ENCODE data around the gene NDRG2. TPM values are rescaled to one million over a fixed set of nuclear protein-coding genes. Genes with fewer than 3 reads are reported as not detected.

Gene NDRG2
- total and polyA plus RNA-seq, 9 of the 15 experiments (the other 6 are each of a cell fraction or from before 2014, with no cell fraction given) = 10.1 to 105 (median 41.0) TPM

DNA sequence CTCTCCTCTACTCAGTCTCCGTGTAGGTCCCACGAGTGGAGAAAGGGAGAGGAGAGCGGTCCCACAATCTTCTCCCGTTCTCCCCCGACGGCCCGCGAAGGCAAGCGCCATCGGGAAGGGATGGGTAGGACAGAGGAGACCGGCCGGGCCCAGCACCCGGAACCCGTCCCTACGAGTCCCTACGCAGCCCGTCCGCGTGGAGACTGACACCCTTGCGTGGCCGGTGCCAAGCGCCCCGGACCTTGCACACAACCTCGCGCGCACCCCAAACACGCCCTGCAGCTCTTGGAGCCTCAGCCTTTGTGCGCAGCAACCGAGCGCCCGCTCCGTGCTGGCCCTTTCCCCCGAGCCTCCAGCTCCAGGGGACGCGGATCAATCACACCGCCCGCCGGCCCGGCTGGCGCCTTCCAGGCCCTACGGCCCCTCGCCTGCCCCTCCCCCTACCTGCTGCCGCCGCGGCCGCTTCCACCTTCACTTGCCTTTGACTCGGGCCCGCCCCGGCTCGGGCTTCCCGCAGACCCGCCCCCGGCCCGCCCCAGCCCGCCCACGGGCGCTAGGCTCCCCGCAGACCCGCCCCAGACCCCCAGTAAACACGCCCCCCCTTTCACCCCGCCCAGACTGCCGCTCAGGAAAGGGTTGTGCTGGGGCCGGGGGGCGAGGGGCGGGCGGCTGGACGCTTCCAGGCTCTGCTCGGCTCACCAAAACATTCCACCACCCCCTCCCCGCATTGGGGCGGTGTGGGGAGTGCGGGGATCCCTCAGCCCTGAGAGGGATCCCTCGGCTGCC is at the start of gene NDRG2 (continued):
- TF ChIP-seq, protein P1, sequence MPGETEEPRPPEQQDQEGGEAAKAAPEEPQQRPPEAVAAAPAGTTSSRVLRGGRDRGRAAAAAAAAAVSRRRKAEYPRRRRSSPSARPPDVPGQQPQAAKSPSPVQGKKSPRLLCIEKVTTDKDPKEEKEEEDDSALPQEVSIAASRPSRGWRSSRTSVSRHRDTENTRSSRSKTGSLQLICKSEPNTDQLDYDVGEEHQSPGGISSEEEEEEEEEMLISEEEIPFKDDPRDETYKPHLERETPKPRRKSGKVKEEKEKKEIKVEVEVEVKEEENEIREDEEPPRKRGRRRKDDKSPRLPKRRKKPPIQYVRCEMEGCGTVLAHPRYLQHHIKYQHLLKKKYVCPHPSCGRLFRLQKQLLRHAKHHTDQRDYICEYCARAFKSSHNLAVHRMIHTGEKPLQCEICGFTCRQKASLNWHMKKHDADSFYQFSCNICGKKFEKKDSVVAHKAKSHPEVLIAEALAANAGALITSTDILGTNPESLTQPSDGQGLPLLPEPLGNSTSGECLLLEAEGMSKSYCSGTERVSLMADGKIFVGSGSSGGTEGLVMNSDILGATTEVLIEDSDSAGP (CRISPR knock-in tag; IDR thresholded peaks at IDR 0.05) = no peak
- TF ChIP-seq OTX1 (CRISPR knock-in tag; IDR thresholded peaks at IDR 0.05) (no peak), TAF9B (IDR thresholded peaks at IDR 0.05; ENCODE audit: partially characterized antibody) (no peak), MTA3 (IDR thresholded peaks at IDR 0.05; ENCODE audit: borderline replicate concordance) (peak; percentile 39; the same call in 1 of the 2 replicates), MAFF (IDR thresholded peaks at IDR 0.05; ENCODE audit: low read length) (no peak), SRF (CRISPR knock-in tag; IDR thresholded peaks at IDR 0.05) (no peak), FIP1L1 (IDR thresholded peaks at IDR 0.05; ENCODE audit: low read depth, low read length, poor library complexity, severe bottlenecking) (no peak), KLF10 (CRISPR knock-in tag; IDR thresholded peaks at IDR 0.05) (no peak), SUPT5H (IDR thresholded peaks at IDR 0.05) (peak; percentile 52; the same call in 1 of the 2 replicates), RB1 (IDR thresholded peaks at IDR 0.05; ENCODE audit: low read depth) (peak; percentile 49; the same call in 1 of the 2 replicates), CEBPB (tag; IDR thresholded peaks at IDR 0.05) (no peak), GABPA (tag; conservative IDR thresholded peaks at IDR 0.05; ENCODE audit: low read depth) (no peak), ZKSCAN1 (IDR thresholded peaks at IDR 0.05; ENCODE audit: low read depth, low read length) (no peak), TEAD2 (tag; IDR thresholded peaks at IDR 0.05) (no peak), C11orf30 (IDR thresholded peaks at IDR 0.05; ENCODE audit: low read depth) (no peak), ZNF184 (CRISPR knock-in tag; IDR thresholded peaks at IDR 0.05) (no peak)
- TF ChIP-seq, protein P2, sequence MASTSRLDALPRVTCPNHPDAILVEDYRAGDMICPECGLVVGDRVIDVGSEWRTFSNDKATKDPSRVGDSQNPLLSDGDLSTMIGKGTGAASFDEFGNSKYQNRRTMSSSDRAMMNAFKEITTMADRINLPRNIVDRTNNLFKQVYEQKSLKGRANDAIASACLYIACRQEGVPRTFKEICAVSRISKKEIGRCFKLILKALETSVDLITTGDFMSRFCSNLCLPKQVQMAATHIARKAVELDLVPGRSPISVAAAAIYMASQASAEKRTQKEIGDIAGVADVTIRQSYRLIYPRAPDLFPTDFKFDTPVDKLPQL (IDR thresholded peaks at IDR 0.05; ENCODE audit: extremely low read depth, insufficient read length) = no peak
- TF ChIP-seq, protein P3, sequence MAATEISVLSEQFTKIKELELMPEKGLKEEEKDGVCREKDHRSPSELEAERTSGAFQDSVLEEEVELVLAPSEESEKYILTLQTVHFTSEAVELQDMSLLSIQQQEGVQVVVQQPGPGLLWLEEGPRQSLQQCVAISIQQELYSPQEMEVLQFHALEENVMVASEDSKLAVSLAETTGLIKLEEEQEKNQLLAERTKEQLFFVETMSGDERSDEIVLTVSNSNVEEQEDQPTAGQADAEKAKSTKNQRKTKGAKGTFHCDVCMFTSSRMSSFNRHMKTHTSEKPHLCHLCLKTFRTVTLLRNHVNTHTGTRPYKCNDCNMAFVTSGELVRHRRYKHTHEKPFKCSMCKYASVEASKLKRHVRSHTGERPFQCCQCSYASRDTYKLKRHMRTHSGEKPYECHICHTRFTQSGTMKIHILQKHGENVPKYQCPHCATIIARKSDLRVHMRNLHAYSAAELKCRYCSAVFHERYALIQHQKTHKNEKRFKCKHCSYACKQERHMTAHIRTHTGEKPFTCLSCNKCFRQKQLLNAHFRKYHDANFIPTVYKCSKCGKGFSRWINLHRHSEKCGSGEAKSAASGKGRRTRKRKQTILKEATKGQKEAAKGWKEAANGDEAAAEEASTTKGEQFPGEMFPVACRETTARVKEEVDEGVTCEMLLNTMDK (IDR thresholded peaks at IDR 0.05; ENCODE audit: borderline replicate concordance, insufficient read depth, low read depth, low read length, poor library complexity, severe bottlenecking) = no peak

All from K562 (cell line).